ENCODE data around the gene HHIPL1. TPM values are rescaled to one million over a fixed set of nuclear protein-coding genes. Genes with fewer than 3 reads are reported as not detected.
A peak's percentile ranks its signal among the peaks of the same experiment; 100 is the strongest.

The HHIPL1 gene
- total and polyA plus RNA-seq, 2 experiments from 2014 or later = 0.83 to 1.4 TPM

DNA sequence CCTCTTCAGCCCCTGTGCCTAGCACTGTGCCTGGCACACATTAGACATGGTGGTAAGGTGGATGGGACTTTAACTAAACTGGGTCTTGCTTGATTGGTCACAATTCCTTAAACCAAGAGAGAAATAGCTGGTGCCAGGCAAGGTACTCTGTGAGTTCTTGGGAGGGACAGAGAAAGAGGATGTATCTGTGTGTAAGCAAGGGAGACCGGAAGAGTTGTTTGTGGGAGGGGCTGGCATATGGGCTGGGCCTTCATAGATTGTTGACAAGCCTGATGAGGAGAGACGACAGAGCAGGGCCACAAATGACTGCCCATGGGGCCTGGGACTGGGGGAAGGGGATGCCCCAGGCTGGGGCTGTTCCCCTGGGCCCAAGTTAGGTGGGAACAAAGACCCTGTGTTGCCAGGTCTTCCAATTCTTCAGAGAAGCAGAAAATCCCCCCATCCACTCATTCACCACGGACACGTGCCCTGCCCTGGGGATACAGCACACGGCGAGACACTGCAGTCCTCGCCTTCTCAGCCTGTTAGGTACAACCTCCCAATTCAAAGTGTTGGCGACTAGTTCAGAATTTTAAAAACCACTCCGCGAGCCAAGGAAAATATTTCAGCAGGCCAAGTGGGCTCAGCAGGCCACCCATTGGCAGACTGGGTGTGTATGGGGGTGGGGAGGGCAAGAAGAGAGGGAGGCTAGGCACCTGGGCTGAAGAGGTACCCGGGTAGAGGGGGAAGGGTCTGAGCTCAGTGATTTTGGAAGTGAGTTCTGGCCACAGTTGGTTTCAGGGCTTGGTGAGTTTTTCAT lies 27.8 kb downstream of the HHIPL1 start:
- H4K20me1 ChIP-seq (ENCODE audit: insufficient read depth, poor library complexity, severe bottlenecking) = no peaks in the 10 kb centered on the region
- DNase-seq (ENCODE audit: low spot score) = no peak
- H3K36me3 ChIP-seq (replicated peaks; ENCODE audit: insufficient read depth, low read depth) = no peaks in the 10 kb centered on the region
- H3K4me3 ChIP-seq = no peak overlapping the region
- no peaks in the 10 kb centered on the region for H3K27me3 ChIP-seq
- H3K9me3 ChIP-seq (ENCODE audit: low read depth) = no peaks in the 10 kb centered on the region
- no peaks in the 10 kb centered on the region for H3K9me2 ChIP-seq (replicated peaks; ENCODE audit: insufficient read depth)
- H3K79me2 ChIP-seq = no peaks in the 10 kb centered on the region
- peak overlapping the region; percentile 18 for H3K27ac ChIP-seq
- 87% methylated on average over 11 of the region's 11 CpGs for WGBS (ENCODE audit: low lambda C conversion rate, missing lambda C conversion rate)
- H2AFZ ChIP-seq = no peak overlapping the region
- H3K4me2 ChIP-seq = no peak overlapping the region
- H3K4me1 ChIP-seq (ENCODE audit: insufficient read depth) = peaks cover 24% of the 10 kb centered on the region
- TF ChIP-seq EZH2 (IDR thresholded peaks at IDR 0.05; ENCODE audit: borderline replicate concordance) (no peak), EZH2phosphoT487 (IDR thresholded peaks at IDR 0.05; ENCODE audit: low read depth, severe bottlenecking, unreplicated experiment) (no peak)
- TF ChIP-seq, protein P1, sequence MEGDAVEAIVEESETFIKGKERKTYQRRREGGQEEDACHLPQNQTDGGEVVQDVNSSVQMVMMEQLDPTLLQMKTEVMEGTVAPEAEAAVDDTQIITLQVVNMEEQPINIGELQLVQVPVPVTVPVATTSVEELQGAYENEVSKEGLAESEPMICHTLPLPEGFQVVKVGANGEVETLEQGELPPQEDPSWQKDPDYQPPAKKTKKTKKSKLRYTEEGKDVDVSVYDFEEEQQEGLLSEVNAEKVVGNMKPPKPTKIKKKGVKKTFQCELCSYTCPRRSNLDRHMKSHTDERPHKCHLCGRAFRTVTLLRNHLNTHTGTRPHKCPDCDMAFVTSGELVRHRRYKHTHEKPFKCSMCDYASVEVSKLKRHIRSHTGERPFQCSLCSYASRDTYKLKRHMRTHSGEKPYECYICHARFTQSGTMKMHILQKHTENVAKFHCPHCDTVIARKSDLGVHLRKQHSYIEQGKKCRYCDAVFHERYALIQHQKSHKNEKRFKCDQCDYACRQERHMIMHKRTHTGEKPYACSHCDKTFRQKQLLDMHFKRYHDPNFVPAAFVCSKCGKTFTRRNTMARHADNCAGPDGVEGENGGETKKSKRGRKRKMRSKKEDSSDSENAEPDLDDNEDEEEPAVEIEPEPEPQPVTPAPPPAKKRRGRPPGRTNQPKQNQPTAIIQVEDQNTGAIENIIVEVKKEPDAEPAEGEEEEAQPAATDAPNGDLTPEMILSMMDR (IDR thresholded peaks at IDR 0.05; ENCODE audit: poor library complexity) = no peak

GRCh38 chr14:99673305-99674063 lies 28.6 kb downstream of the HHIPL1 start:
- Histone ChIP-seq H4K20me1 (ENCODE audit: insufficient read depth, poor library complexity, severe bottlenecking) (no peaks in the 10 kb centered on the region), H3K27ac (no peak overlapping the region), H2AFZ (no peak overlapping the region), H3K27me3 (no peaks in the 10 kb centered on the region), H3K4me3 (no peak overlapping the region), H3K9me3 (ENCODE audit: low read depth) (no peaks in the 10 kb centered on the region), H3K4me2 (no peak overlapping the region), H3K36me3 (replicated peaks; ENCODE audit: insufficient read depth, low read depth) (no peaks in the 10 kb centered on the region), H3K9me2 (replicated peaks; ENCODE audit: insufficient read depth) (no peaks in the 10 kb centered on the region), H3K4me1 (ENCODE audit: insufficient read depth) (peaks cover 24% of the 10 kb centered on the region), H3K79me2 (no peaks in the 10 kb centered on the region)
- TF ChIP-seq EZH2phosphoT487 (IDR thresholded peaks at IDR 0.05; ENCODE audit: low read depth, severe bottlenecking, unreplicated experiment) (no peak), EZH2 (IDR thresholded peaks at IDR 0.05; ENCODE audit: borderline replicate concordance) (no peak)
- TF ChIP-seq, protein P1 (IDR thresholded peaks at IDR 0.05; ENCODE audit: poor library complexity) = no peak
- 82% methylated on average over 5 of the region's 8 CpGs for WGBS (ENCODE audit: low lambda C conversion rate, missing lambda C conversion rate)
- no peak for DNase-seq (ENCODE audit: low spot score)

- no peak for DNase-seq (ENCODE audit: low spot score)
- H3K4me1 ChIP-seq (ENCODE audit: insufficient read depth) = peaks cover 24% of the 10 kb centered on the region
- no peaks in the 10 kb centered on the region for H3K9me2 ChIP-seq (replicated peaks; ENCODE audit: insufficient read depth)
- no peaks in the 10 kb centered on the region for H4K20me1 ChIP-seq (ENCODE audit: insufficient read depth, poor library complexity, severe bottlenecking)
- WGBS (ENCODE audit: low lambda C conversion rate, missing lambda C conversion rate) = 95% methylated on average over 9 of the region's 9 CpGs
- H3K9me3 ChIP-seq (ENCODE audit: low read depth) = no peaks in the 10 kb centered on the region
- H3K4me2 ChIP-seq = no peak overlapping the region
- no peak overlapping the region for H2AFZ ChIP-seq
- TF ChIP-seq EZH2phosphoT487 (IDR thresholded peaks at IDR 0.05; ENCODE audit: low read depth, severe bottlenecking, unreplicated experiment) (no peak), EZH2 (IDR thresholded peaks at IDR 0.05; ENCODE audit: borderline replicate concordance) (no peak)
- TF ChIP-seq, protein P1 (IDR thresholded peaks at IDR 0.05; ENCODE audit: poor library complexity) = no peak
- H3K79me2 ChIP-seq = no peaks in the 10 kb centered on the region
- H3K27ac ChIP-seq = no peak overlapping the region
- H3K36me3 ChIP-seq (replicated peaks; ENCODE audit: insufficient read depth, low read depth) = no peaks in the 10 kb centered on the region
- H3K27me3 ChIP-seq = no peaks in the 10 kb centered on the region
- no peak overlapping the region for H3K4me3 ChIP-seq
Measured at GRCh38 chr14:99674064-99674650, 29.2 kb downstream of the HHIPL1 start.
